Activated B cell treated with CpG ODN at 0.5 μM for 24 hours (primary cell): ENCODE results near the gene GRIN2B. TPM values are rescaled to one million over a fixed set of nuclear protein-coding genes. Genes with fewer than 3 reads are reported as not detected.

Experiments
- ATAC-seq: fragments of 200-7000 bp; cut with Tn5 transposase; one replicate; pipeline ENCODE4 v1.10.0; 2021; ENCODE audit warnings: low read depth, mild to moderate bottlenecking, moderate library complexity
- CTCF ChIA-PET: fragments of 350-600 bp; sonication (Branson Sonifier 250); formaldehyde crosslinking; loops from one replicate; lab custom pipeline; 2021; ENCODE audit warnings: antibody characterized with exemption; lab: Charles Lee
- POLR2A ChIA-PET: fragments of 350-600 bp; sonication (Branson Sonifier 250); formaldehyde crosslinking; loops from one replicate; lab custom pipeline; 2021; ENCODE audit warnings: antibody characterized with exemption; lab: Charles Lee
- DNase-seq: peaks from one replicate; pipeline ENCODE4 v3.0.0; 2022
- H3K27ac Mint-ChIP-seq: one replicate; pipeline ENCODE4 v1.8.0; 2020; ENCODE audit warnings: mixed read lengths
- H3K27me3 Mint-ChIP-seq: one replicate; pipeline ENCODE4 v1.8.0; 2021; ENCODE audit warnings: mixed read lengths
- H3K36me3 Mint-ChIP-seq: one replicate; pipeline ENCODE4 v1.8.0; 2021; ENCODE audit warnings: low read depth, mixed read lengths
- H3K4me1 Mint-ChIP-seq: one replicate; pipeline ENCODE4 v1.8.0; 2021; ENCODE audit warnings: mixed read lengths
- H3K4me3 Mint-ChIP-seq: one replicate; pipeline ENCODE4 v1.8.0; 2020; ENCODE audit warnings: mild to moderate bottlenecking, mixed read lengths
- H3K9me3 Mint-ChIP-seq: one replicate; pipeline ENCODE4 v1.8.0; 2020; ENCODE audit warnings: mixed read lengths
- intact Hi-C: fragments of 100-400 bp; cut with micrococcal nuclease; formaldehyde crosslinking; loops from one replicate; pipeline ENCODE4 v1.15.1; 2024
- total RNA-seq: library from RNA; stranded (reverse); gene quantifications from 2 replicates; pipeline ENCODE4 v1.2.3, GENCODE V29; 2022
- TF ChIP-seq, protein P1 (sequence below): fragments of 200-600 bp; IDR thresholded peaks from one replicate; pipeline ENCODE4 v1.8.0; 2022; ENCODE audit warnings: antibody characterized with exemption, mild to moderate bottlenecking

GRIN2B gene
- total RNA-seq, 1 donor from 2014 or later, result under 0.01 TPM

DNA sequence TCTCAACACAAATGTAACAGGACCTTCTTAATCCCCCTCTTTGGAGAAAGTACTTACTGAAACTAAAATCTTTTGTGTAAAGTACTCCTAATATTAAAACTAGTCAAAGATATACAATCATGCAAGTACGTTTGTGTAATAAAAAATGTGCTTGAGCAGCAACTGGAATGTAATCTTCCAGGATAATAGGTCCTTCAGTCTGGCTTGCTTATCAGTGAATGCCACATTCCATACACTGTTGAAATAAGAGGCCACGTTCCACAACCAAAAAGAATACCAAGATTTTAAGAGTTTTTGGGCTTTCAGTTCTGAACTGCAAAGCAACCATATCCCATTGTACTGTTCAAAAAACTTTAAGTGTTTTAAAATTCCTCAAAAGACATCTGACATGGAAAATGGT is 26.2 kb upstream of the GRIN2B start:
- TF ChIP-seq, protein P1, sequence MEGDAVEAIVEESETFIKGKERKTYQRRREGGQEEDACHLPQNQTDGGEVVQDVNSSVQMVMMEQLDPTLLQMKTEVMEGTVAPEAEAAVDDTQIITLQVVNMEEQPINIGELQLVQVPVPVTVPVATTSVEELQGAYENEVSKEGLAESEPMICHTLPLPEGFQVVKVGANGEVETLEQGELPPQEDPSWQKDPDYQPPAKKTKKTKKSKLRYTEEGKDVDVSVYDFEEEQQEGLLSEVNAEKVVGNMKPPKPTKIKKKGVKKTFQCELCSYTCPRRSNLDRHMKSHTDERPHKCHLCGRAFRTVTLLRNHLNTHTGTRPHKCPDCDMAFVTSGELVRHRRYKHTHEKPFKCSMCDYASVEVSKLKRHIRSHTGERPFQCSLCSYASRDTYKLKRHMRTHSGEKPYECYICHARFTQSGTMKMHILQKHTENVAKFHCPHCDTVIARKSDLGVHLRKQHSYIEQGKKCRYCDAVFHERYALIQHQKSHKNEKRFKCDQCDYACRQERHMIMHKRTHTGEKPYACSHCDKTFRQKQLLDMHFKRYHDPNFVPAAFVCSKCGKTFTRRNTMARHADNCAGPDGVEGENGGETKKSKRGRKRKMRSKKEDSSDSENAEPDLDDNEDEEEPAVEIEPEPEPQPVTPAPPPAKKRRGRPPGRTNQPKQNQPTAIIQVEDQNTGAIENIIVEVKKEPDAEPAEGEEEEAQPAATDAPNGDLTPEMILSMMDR, result no peak
- H3K4me3 Mint-ChIP-seq, result no peak overlapping the region
- intact Hi-C loops, result no loop called here
- no peak overlapping the region for H3K27ac Mint-ChIP-seq
- no peak for DNase-seq
- no peaks in the 10 kb centered on the region for H3K36me3 Mint-ChIP-seq
- ChIA-PET POLR2A (no interaction called here), CTCF (no interaction called here)
- no peak for ATAC-seq
- H3K9me3 Mint-ChIP-seq, result peaks cover 22% of the 10 kb centered on the region
- no peaks in the 10 kb centered on the region for H3K4me1 Mint-ChIP-seq
- peaks cover 53% of the 10 kb centered on the region for H3K27me3 Mint-ChIP-seq

- Mint-ChIP-seq H3K36me3 (no peaks in the 10 kb centered on the region), H3K27me3 (peaks cover 13% of the 10 kb centered on the region), H3K27ac (no peak overlapping the region), H3K4me3 (no peak overlapping the region), H3K9me3 (no peaks in the 10 kb centered on the region), H3K4me1 (no peaks in the 10 kb centered on the region)
- intact Hi-C loops, result no loop called here
- DNase-seq (no peak), ATAC-seq (no peak)
- TF ChIP-seq, protein P1, result no peak
- ChIA-PET POLR2A (no interaction called here), CTCF (no interaction called here)
These were observed 11.2 kb upstream of the GRIN2B start for GRCh38 chr12:13992585-13992984.

- no peak for ATAC-seq
- Mint-ChIP-seq H3K4me3 (no peak overlapping the region), H3K36me3 (no peaks in the 10 kb centered on the region), H3K27me3 (peaks cover 13% of the 10 kb centered on the region), H3K4me1 (no peaks in the 10 kb centered on the region), H3K9me3 (no peaks in the 10 kb centered on the region), H3K27ac (no peak overlapping the region)
- TF ChIP-seq, protein P1, result no peak
- no peak for DNase-seq
- CTCF ChIA-PET, result no interaction called here
- POLR2A ChIA-PET, result no interaction called here
- intact Hi-C loops, result no loop called here
These were observed 10.7 kb upstream of the GRIN2B start for GRCh38 chr12:13992106-13992505.

DNA sequence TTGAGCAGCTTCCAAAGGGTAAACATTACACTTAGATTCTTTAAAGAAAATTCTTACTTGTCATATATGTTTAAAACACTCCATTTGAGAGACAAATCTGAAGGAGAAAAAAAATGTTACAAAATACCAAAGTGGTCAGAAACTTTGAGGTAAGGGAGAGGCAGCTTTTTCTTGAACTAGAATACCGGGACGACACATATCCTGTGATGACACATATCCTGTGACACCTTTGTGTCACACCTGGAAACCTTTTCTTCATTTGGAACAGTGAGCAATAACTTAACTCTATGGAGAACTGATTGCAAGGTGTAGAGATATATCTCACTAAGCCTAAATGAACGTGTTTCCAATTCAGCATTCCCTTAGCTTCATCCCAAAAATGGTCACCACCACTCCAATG is 4.6 kb upstream of the GRIN2B start:
- POLR2A ChIA-PET, result no interaction called here
- no peak overlapping the region for H3K4me3 Mint-ChIP-seq
- TF ChIP-seq, protein P1, result no peak

DNA sequence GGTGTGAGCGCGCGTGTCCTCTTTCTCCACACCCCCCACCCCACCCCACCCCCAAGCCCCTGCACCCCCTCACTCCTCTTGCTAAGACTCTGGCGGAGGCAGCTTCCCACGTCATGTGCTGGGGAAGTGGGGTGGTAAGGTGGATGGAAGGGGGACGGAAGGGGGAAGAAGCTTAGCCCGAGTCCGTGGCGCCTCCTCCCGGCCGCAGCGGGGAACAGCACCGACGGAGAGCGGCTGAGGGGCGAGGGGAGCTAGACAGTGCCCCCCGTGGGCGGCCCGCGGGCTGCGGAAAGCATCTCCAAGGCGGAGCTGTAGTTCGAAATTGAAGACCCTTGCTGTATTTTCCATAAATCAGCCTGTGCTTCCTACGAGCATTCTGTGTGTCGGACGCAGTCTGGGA is 588 bp upstream of the GRIN2B start:
- CTCF ChIA-PET, result interaction anchor here (0.9 to 1.2 kb wide), 4 partner anchors 123 to 704 kb away, joined by 3 to 4 read pairs (median 3); no protein-coding TSS in a partner anchor
- no peak overlapping the region for H3K27ac Mint-ChIP-seq
- intact Hi-C loops, result loop anchor here (5.0 kb wide), 2 partner anchors 120 to 185 kb away; no protein-coding TSS in a partner anchor
- H3K27me3 Mint-ChIP-seq, result peaks cover 62% of the 10 kb centered on the region
- peaks cover 19% of the 10 kb centered on the region for H3K4me1 Mint-ChIP-seq
- TF ChIP-seq, protein P1, result no peak
- no peak overlapping the region for H3K4me3 Mint-ChIP-seq
- H3K36me3 Mint-ChIP-seq, result no peaks in the 10 kb centered on the region
- POLR2A ChIA-PET, result no interaction called here
- DNase-seq (no peak), ATAC-seq (no peak)
- H3K9me3 Mint-ChIP-seq, result no peaks in the 10 kb centered on the region

More for the DNA sequence above, 4.6 kb upstream of the GRIN2B start:
- no peak overlapping the region for H3K27ac Mint-ChIP-seq
- peaks cover 31% of the 10 kb centered on the region for H3K27me3 Mint-ChIP-seq
- DNase-seq (no peak), ATAC-seq (no peak)
- intact Hi-C loops, result no loop called here
- CTCF ChIA-PET, result no interaction called here
- H3K36me3 Mint-ChIP-seq, result no peaks in the 10 kb centered on the region
- peaks cover 7% of the 10 kb centered on the region for H3K4me1 Mint-ChIP-seq
- no peaks in the 10 kb centered on the region for H3K9me3 Mint-ChIP-seq
